ENCODE results near the gene FSIP1. TPM values are rescaled to one million over a fixed set of nuclear protein-coding genes. Genes with fewer than 3 reads are reported as not detected.

FSIP1 gene
- total and polyA plus RNA-seq, 11 donors, result 0.28 to 3.7 (median 0.97) TPM; not detected in 1

- intact Hi-C loops (cut with DNase I), result loop anchor here in 1 of 10 donors (5.0 kb wide), 1 partner anchor 52 kb away; no protein-coding TSS in a partner anchor
- peak overlapping the region in 3 of 12 donors; percentile 73 to 87 (median 81) for H3K27ac ChIP-seq
- no peaks in the 10 kb centered on the region for H3K9me3 ChIP-seq
- WGBS, 4 donors, result 78 to 86% (median 82%) methylated on average over 3 of the region's 3 CpGs
- no peaks in the 10 kb centered on the region for H3K36me3 ChIP-seq
- TF ChIP-seq CTCF (IDR thresholded peaks at IDR 0.05) (no peak), POLR2A (IDR thresholded peaks at IDR 0.05) (no peak)
- ATAC-seq (no peak), DNase-seq (no peak)
- H3K4me1 ChIP-seq, result peaks cover 2 to 54% (median 36%) of the 10 kb centered on the region in 12 donors
- no peak overlapping the region for H3K4me3 ChIP-seq
- H3K27me3 ChIP-seq, result no peaks in the 10 kb centered on the region
Measured at GRCh38 chr15:39629906-39630305, 152.7 kb downstream of the FSIP1 start.

GRCh38 chr15:39629371-39629770 lies 153.3 kb downstream of the FSIP1 start:
- WGBS, 4 donors, result 59 to 61% (median 60%) methylated on average over 5 of the region's 5 CpGs
- TF ChIP-seq POLR2A (IDR thresholded peaks at IDR 0.05) (no peak), CTCF (IDR thresholded peaks at IDR 0.05) (no peak)
- intact Hi-C loops (cut with DNase I), result loop anchor here in 1 of 10 donors (5.0 kb wide), 1 partner anchor 53 kb away; no protein-coding TSS in a partner anchor
- Histone ChIP-seq H3K27ac (peak overlapping the region in 10 of 12 donors; percentile 67 to 95 (median 80)), H3K9me3 (no peaks in the 10 kb centered on the region), H3K4me3 (no peak overlapping the region), H3K27me3 (no peaks in the 10 kb centered on the region), H3K4me1 (peaks cover 3 to 59% (median 41%) of the 10 kb centered on the region in 12 donors), H3K36me3 (no peaks in the 10 kb centered on the region)
- peak in 1 of 4 donors; percentile 4 for ATAC-seq
- no peak for DNase-seq

GRCh38 chr15:39628546-39629257 lies 153.9 kb downstream of the FSIP1 start:
- WGBS, 4 donors, result 39 to 52% (median 46%) methylated on average over 9 of the region's 9 CpGs
- DNase-seq (no peak), ATAC-seq (no peak)
- intact Hi-C loops (cut with DNase I), result loop anchor here in 1 of 10 donors (5.0 kb wide), 1 partner anchor 54 kb away; no protein-coding TSS in a partner anchor
- TF ChIP-seq CTCF (IDR thresholded peaks at IDR 0.05), result no peak
- no peak for TF ChIP-seq POLR2A (IDR thresholded peaks at IDR 0.05)
- Histone ChIP-seq H3K4me3 (no peak overlapping the region), H3K27me3 (no peaks in the 10 kb centered on the region), H3K4me1 (peaks cover 3 to 63% (median 45%) of the 10 kb centered on the region in 12 donors), H3K27ac (peak overlapping the region; percentile 67 to 95 (median 76)), H3K9me3 (no peaks in the 10 kb centered on the region), H3K36me3 (no peaks in the 10 kb centered on the region)

GRCh38 chr15:39628144-39628508 lies 154.5 kb downstream of the FSIP1 start:
- peak in 4 of 5 donors; percentile 38 to 47 (median 42) for DNase-seq
- TF ChIP-seq CTCF (IDR thresholded peaks at IDR 0.05), result peak in 11 of 12 donors; percentile 20 to 64 (median 51)
- TF ChIP-seq POLR2A (IDR thresholded peaks at IDR 0.05), result no peak
- 31 to 49% (median 45%) methylated on average over 5 of the region's 5 CpGs for WGBS, 4 donors

More at GRCh38 chr15:39628144-39628508, 154.5 kb downstream of the FSIP1 start:
- Histone ChIP-seq H3K9me3 (no peaks in the 10 kb centered on the region), H3K4me1 (peaks cover 3 to 63% (median 45%) of the 10 kb centered on the region in 12 donors), H3K4me3 (no peak overlapping the region), H3K27ac (peak overlapping the region; percentile 67 to 95 (median 76)), H3K36me3 (no peaks in the 10 kb centered on the region), H3K27me3 (no peaks in the 10 kb centered on the region)
- ATAC-seq, result peak; percentile 71 to 81 (median 76)
- intact Hi-C loops (cut with DNase I), result loop anchor here in 1 of 10 donors (5.0 kb wide), 1 partner anchor 54 kb away; no protein-coding TSS in a partner anchor
